DOHH2 (cell line): ENCODE data around the gene ICE2.

Source experiments
- H3F3A ChIP-seq: fragments of 200-600 bp; sonication (generic), shearing (Covaris generic); 2 replicates; pipeline ENCODE4 v1.6.0; 2016; ENCODE audit warnings: antibody characterized with exemption, mild to moderate bottlenecking; ENCODE audit not compliant: control insufficient read depth, insufficient read depth
- H3K27ac ChIP-seq: fragments of 200-600 bp; sonication (generic); 2 replicates; pipeline ENCODE4 v1.5.1; 2014; ENCODE audit warnings: low read depth, mild to moderate bottlenecking, low read length, moderate library complexity
- H3K27me3 ChIP-seq: fragments of 200-600 bp; sonication (generic); 2 replicates; pipeline ENCODE4 v1.6.1; 2014; ENCODE audit warnings: mild to moderate bottlenecking, low read length, mixed read lengths; ENCODE audit not compliant: control insufficient read depth
- H3K36me3 ChIP-seq: fragments of 200-600 bp; sonication (generic); 2 replicates; pipeline ENCODE4 v1.6.1; 2014; ENCODE audit warnings: mild to moderate bottlenecking, low read length, moderate library complexity, mixed read lengths; ENCODE audit not compliant: control insufficient read depth
- H3K4me1 ChIP-seq: fragments of 200-600 bp; sonication (generic); 2 replicates; pipeline ENCODE4 v1.6.1; 2014; ENCODE audit warnings: mild to moderate bottlenecking, low read length, mixed read lengths; ENCODE audit not compliant: control insufficient read depth
- H3K4me2 ChIP-seq: fragments of 200-600 bp; sonication (generic); 2 replicates; pipeline ENCODE4 v1.6.0; 2014; ENCODE audit warnings: mild to moderate bottlenecking, low read length, moderate library complexity
- H3K4me3 ChIP-seq: fragments of 200-600 bp; sonication (generic); 2 replicates; pipeline ENCODE4 v1.5.1; 2014; ENCODE audit warnings: mild to moderate bottlenecking, low read length, mixed read lengths
- H3K79me2 ChIP-seq: fragments of 200-600 bp; sonication (generic); 2 replicates; pipeline ENCODE4 v1.6.1; 2014; ENCODE audit warnings: mild to moderate bottlenecking, low read length, mixed read lengths; ENCODE audit not compliant: control insufficient read depth
- H3K9me2 ChIP-seq: fragments of 200-600 bp; sonication (generic); replicated peaks from 2 replicates; pipeline ENCODE4 v1.6.1; 2014; ENCODE audit warnings: mild to moderate bottlenecking, low read length, mixed read lengths; ENCODE audit not compliant: control insufficient read depth
- H3K9me3 ChIP-seq: fragments of 200-600 bp; sonication (generic); 2 replicates; pipeline ENCODE4 v1.6.1; 2014; ENCODE audit warnings: antibody characterized with exemption, low read length, mixed read lengths; ENCODE audit not compliant: control insufficient read depth, insufficient read depth
- H4K20me1 ChIP-seq: fragments of 200-600 bp; sonication (generic); 2 replicates; pipeline ENCODE4 v1.6.0; 2014; ENCODE audit warnings: low read depth, mild to moderate bottlenecking, antibody characterized with exemption, low read length, moderate library complexity; ENCODE audit not compliant: control insufficient read depth, insufficient read depth
- EZH2phosphoT487 ChIP-seq: fragments of 200-600 bp; sonication (generic); IDR thresholded peaks from 2 replicates; pipeline ENCODE4 v1.6.1; 2017; ENCODE audit warnings: borderline replicate concordance, mild to moderate bottlenecking, antibody characterized with exemption, low read length, moderate library complexity, mixed read lengths
- TF ChIP-seq, protein P1 (sequence below): fragments of 200-600 bp; sonication (generic); IDR thresholded peaks from one replicate; pipeline ENCODE4 v1.5.1; 2014; ENCODE audit warnings: antibody characterized with exemption, mild to moderate bottlenecking, low read depth, low read length; ENCODE audit not compliant: poor library complexity, severe bottlenecking

Gene ICE2

DNA sequence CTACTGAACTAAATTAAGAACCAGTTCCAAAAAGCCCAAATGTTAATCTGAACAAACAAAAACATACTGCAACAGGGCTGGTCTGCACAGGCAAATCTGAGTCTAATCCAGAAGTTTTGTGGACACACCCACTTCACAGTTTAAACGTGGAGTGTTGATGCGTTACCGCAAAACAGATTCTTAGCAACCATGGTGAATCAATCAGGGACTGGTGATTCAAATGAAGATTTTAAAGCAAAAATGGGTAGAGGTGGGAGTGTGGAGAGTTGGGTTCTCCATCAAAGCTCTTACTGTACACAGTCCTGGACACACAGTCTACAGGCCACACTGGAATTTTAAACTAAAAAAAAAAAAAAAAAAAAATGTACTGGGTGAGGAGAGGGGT lies 86.3 kb downstream of the ICE2 start:
- H3K9me2 ChIP-seq: no peaks in the 10 kb centered on the region
- H3K36me3 ChIP-seq: no peaks in the 10 kb centered on the region
- no peak overlapping the region for H3K4me3 ChIP-seq
- peaks cover 9% of the 10 kb centered on the region for H3K4me1 ChIP-seq
- H3K4me2 ChIP-seq: no peak overlapping the region
- no peak for TF ChIP-seq EZH2phosphoT487
- TF ChIP-seq, protein P1, sequence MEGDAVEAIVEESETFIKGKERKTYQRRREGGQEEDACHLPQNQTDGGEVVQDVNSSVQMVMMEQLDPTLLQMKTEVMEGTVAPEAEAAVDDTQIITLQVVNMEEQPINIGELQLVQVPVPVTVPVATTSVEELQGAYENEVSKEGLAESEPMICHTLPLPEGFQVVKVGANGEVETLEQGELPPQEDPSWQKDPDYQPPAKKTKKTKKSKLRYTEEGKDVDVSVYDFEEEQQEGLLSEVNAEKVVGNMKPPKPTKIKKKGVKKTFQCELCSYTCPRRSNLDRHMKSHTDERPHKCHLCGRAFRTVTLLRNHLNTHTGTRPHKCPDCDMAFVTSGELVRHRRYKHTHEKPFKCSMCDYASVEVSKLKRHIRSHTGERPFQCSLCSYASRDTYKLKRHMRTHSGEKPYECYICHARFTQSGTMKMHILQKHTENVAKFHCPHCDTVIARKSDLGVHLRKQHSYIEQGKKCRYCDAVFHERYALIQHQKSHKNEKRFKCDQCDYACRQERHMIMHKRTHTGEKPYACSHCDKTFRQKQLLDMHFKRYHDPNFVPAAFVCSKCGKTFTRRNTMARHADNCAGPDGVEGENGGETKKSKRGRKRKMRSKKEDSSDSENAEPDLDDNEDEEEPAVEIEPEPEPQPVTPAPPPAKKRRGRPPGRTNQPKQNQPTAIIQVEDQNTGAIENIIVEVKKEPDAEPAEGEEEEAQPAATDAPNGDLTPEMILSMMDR: no peak
- H3K9me3 ChIP-seq: no peaks in the 10 kb centered on the region
- no peaks in the 10 kb centered on the region for H3F3A ChIP-seq
- no peaks in the 10 kb centered on the region for H4K20me1 ChIP-seq
- H3K27ac ChIP-seq: no peak overlapping the region
- peaks cover 21% of the 10 kb centered on the region for H3K27me3 ChIP-seq
- peaks cover 3% of the 10 kb centered on the region; the same call in 1 of the 2 replicates for H3K79me2 ChIP-seq

DNA sequence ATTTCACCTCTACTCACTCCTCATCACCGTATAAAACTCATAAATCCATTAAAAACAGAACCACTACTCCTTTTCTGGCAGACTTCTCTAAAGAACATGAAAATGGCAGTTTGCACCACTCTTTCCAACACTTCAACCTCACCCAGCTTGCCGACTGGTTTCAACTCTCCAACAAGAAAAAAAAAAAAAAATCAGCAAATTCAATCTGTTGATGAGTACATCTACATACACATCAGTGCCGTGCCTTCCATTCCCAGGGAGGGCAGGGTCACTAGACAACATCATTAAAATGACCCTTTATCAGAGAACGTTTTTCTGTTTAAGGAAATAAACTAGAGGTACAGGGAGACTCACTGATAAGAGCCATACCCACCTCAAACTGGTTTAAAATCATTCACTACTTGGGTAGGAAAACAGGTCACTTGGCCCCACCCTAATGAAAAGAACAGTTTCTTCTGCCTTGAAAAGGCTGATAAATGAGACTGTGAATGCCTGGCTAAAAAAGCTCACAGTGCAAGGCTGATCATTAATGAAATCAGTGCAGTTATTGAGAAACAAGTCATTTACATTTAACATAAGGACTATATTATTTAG lies 87.1 kb downstream of the ICE2 start:
- Histone ChIP-seq H3K27me3 (peaks cover 13% of the 10 kb centered on the region), H3K9me3 (no peaks in the 10 kb centered on the region), H3F3A (no peaks in the 10 kb centered on the region), H3K9me2 (no peaks in the 10 kb centered on the region), H3K4me1 (peaks cover under 1% of the 10 kb centered on the region), H3K4me2 (no peak overlapping the region), H3K36me3 (no peaks in the 10 kb centered on the region), H3K79me2 (peaks cover 3% of the 10 kb centered on the region; the same call in 1 of the 2 replicates), H3K4me3 (no peak overlapping the region), H3K27ac (no peak overlapping the region), H4K20me1 (no peaks in the 10 kb centered on the region)
- TF ChIP-seq, protein P1: no peak
- TF ChIP-seq EZH2phosphoT487: no peak

DNA sequence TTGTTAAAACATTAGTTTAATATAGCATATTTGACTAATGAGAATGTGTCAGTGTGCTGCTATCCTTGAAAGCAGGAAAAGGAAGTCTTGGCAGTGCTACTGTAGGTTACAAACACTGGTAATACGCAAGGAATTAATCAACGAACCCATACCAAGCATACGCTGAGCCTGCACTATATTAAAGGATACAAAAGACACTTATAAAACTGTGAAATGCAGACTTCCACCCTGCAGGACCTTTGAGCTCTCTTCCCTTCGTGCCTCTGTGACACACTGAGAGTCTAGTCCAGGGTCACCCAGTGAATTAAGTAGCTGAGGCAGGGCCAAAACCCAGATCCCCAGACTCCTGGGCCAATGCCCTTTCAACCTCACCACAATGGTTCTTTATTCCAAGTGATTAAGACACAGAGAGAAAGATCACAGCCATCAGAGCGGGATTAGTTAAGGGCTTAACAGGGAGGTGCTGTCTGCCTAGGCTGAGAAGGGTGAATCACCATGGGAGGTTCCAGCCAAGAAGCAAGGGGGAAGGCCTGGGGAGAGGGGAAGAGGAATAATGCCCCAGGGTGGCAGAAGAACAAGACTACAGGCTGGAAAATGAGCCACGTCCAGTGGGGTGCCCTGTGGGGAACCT lies 88.0 kb downstream of the ICE2 start:
- Histone ChIP-seq H3K9me3 (no peaks in the 10 kb centered on the region), H3K4me2 (no peak overlapping the region), H4K20me1 (no peaks in the 10 kb centered on the region), H3K36me3 (no peaks in the 10 kb centered on the region), H3K9me2 (no peaks in the 10 kb centered on the region), H3F3A (no peaks in the 10 kb centered on the region), H3K4me3 (no peak overlapping the region), H3K79me2 (no peaks in the 10 kb centered on the region), H3K27me3 (peaks cover 9% of the 10 kb centered on the region; the same call in 1 of the 2 replicates), H3K4me1 (no peaks in the 10 kb centered on the region), H3K27ac (no peak overlapping the region)
- no peak for TF ChIP-seq EZH2phosphoT487
- TF ChIP-seq, protein P1: no peak
